Embryonic facial prominence (tissue), 1 donor: ENCODE results near the gene RBM33.
"Not testable (repeated sequence)": the region's sequence is repeated elsewhere in the genome, so short reads cannot be mapped to it uniquely, and the experiment has no call there.

ENCODE experiments used
- DNase-seq: peaks from one replicate; pipeline ENCODE4 v3.0.0-alpha.2; 2016; ENCODE audit errors: extremely low spot score

RBM33 gene

DNA sequence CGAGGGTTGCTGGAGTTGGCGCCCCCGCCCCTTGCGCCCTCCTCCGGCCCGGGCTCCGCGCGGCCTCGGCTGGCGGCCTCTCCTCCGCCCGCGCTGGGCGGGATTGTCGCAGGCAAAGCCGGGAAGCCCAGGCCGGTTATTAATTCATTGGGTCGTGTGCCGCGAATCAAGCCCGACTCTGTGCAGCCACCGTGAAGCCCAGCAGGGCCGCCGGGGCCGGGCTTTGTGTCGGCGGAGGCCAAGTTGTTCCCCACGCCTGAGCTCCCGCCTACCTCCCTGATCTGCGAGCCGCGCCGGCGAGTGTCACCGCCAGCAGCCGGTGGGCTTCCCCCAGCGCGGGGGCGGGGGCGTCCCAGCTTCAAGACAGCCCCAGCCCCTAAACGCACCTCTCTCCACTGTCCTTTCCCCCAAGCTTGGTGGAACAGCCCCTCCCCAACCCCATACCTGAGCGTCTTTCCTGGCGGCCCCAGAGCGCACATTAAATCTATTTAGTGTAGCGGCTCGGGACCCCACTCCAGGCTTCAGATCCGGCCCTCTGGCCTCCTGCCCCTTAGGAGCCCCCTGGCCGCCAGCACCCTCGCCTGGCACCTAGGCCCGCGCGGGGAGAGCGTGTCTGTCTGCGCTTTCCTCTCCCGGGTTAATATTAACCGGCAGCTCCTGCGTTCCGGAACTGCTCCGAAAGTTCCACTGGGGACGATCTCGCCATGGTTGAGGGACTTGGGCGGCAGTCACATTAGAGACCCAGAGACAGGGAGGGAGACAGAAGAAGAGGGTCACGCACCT, 164.3 kb downstream of the RBM33 start:
- no peak for DNase-seq

- no peak for DNase-seq
Observed at GRCh38 chr7:155809332-155809946, 165.0 kb downstream of the RBM33 start.

DNA sequence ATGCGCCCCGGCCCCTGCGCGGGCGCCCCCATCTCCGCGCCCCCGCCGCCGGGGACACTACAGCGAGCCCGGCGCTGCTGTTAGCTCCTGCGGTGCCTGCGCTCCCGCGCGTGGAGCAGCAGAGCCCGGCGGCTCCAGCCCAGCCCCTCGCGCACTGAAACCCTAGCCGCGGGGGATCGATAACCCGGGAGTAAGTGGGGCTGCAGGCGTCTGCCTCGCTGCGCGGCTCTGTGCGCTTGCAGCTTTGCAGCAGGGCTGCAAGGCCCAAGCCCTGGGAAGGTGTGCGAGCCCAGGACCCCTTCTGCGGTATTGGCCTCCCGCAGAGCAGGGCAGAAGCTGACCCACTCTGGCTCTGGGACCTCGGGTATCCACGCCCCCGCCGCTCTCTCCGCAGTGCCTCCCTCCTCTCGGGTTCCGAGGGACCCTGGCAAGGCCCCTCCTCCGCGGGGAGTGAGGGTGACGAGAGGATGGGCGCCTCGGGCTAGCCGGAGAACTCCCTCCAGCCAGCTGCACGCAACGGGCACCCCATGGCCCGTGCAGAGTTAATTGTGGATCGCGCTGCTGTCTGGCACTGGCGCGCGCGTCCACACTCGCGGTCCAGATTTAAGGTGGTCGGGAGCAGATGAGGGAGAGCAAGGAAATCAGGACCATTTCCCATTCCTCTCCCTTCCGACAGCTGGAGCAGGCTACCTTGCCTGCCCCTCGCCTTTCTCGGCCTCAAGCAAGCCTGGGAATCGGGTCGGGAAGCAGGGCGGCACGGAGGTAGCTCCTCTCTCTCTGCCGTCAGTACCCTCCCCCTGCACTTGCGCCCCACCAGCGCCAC, 165.7 kb downstream of the RBM33 start:
- DNase-seq: no peak

DNA sequence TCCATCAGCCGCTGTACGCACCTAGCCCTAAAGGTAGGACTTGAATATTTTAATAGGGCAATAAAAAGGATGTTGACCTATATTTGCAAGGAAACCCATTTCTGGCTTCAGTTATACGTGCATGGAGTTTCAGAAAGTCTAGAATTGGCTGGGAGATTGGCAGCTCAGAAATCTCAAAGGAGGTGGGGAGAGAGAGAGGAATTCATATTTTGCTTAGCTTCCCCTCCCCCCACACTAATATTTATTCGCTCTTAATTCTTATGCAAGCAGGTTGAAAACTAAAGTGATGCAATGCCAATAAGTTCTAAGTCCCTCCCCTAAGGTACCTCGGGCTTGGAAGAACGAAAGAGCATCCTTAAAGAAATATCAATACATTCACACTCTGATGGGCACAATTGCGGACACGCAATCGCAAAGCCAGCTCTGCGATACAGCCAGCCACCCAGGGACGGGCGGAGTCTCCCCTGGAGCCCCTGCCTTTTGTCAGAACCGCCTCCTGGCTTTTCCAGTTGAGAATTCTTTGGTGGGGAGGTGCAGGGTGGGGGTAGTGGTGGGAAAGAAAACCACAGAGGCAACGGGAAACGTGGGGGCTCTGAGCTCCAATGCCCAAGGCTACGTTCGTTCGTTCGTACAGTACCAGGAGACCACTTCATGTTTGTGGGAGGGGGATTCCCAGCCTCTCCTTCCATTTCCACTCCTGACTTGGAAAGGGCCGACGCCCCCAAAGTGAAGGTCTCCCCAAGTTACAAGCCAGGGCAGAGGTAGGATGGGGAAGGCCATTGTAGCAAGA, 166.5 kb downstream of the RBM33 start:
- DNase-seq: no peak

DNA sequence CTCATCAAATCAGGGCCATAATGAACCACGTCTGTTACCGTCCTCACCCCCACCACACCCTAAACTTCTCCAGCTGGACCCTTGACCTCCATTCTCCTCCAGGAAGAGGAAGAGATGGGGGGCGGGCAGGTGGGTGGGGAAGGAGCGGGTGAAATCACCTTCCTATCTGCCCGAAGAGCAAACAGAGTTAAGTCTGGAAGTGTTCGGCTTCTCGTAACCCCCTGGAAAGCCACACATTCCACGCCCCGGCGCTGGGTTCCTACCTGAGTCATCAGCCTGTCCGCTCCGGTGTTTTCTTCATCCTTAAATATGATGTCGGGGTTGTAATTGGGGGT, 167.1 kb downstream of the RBM33 start:
- no peak for DNase-seq

DNA sequence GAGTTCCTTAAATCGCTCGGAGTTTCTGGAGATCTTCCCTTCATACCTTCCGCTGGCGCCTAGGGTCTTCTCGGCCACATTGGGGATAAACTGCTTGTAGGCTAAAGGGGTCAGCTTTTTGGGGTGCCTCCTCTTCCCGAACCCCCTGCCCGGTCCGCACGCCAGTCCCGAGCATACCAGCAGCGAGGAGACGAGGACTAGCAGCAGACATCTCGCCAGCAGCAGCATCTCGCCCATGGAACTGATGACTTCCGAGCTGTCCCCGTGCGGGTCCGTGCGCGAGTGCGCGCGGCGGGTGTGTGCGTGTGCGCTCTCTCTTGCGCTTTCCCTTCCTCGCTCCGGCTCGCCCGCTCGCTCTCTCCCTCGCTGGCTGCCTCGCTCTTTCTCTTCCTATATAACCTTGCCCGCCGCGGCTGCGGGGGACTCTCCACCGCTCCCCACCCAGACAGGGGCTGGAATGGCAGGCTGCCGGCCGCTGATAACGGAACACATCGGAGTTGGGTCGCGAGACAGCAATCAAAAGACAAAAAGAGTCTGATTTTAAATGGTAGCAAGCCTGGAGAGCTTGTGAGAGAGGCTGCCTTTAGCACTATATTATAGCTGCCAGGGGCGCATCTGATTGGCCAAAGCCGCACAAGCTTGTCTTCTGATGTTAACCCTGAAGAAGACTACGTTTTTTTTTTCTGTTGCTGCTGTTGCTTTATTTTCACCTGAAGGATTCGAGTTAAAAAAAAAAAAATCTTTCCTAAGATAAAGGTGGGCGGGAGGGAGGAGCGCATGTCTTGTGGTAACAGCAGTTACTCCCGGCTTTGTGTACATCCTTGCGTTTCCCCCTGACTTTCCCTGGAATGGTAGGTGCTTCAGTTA, 167.7 kb downstream of the RBM33 start, which contains the start of gene SHH:
TSS of gene SHH (minus strand) at position 569 of the 867 bp plus-strand sequence. CDS start at position 228, 341 bp downstream.
- no peak for DNase-seq

GRCh38 chr7:155813125-155813524, 168.7 kb downstream of the RBM33 start:
- DNase-seq: no peak

DNA sequence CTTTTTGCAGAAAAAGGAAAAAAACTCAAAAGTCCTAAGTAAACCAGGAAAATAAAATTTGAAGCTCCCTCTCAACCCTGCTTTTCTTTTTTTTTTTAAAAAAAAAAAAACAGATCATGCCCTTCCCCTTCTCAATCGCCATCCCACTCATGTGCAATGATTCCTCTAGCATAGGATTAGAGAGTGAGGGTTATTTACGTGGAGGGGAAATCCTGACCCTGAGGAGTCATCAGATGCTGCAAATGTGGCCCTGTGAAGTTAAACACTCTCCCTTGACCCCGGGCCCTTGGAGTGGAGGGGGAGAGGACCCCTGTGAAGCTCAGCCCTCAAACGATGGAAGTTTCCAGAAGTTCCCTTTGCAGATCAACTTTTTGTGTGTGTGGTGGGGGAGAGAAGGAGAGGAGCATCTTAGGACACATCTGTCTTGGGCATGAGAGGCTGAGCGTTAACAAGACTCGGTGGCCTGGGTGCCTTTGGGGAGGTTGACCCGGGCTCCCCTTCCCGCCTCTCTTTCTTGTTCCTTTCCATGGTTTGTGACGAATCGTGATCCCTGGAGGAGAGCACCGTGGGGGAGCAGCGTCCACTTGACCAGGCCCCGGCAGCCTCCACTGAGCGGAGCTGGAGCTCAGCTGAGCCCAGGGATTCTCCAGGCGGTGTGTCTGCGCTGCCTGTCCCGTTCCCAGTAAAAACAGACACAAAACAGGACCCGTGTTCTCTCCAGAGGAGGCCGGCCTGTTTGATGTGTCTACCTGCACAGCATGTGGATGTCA, 169.3 kb downstream of the RBM33 start:
- no peak for DNase-seq

GRCh38 chr7:155814316-155815276, 170.1 kb downstream of the RBM33 start:
- no peak for DNase-seq

DNA sequence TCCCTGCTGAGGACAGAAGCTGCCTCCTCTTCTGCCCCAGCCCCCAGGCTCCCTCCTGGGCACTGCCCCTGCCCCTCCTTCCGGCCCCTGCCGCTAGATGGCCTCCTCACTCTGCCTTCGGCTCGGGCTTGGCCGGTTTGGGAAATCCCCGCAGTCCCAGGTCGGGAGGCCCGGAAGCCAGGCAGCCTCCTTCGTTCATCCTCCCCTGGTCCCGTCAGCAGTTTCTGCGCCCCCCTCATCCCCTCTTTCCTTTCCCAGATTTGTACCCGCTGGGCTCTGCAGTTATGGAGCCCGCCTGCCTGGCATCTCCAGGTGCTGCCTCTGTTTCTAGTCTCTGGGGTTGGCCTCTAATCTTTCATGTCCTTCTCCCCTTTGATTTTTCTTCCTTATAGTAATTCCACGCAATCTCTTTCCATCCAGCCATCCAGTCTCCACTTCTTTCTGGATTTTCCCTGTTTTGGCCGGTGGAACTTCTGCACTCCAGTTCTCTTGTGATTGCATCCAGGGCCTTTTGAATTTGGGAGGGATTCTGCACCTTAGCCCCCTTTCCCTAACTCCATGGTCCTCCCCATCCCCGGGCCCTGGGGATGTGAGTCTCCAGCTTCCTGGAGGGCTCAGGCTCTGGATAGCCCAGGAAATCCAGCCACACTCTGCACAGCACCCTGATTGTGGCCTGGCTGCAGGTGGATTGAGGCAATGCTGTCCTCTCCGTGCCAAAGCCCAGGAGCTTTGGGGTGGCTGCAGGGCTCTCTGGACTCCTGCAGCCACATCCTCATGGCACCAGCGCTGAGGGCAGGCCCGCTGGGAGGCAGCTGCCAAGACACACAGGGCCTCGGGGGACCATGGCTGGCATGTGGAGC, 171.1 kb downstream of the RBM33 start:
- DNase-seq: no peak

DNA sequence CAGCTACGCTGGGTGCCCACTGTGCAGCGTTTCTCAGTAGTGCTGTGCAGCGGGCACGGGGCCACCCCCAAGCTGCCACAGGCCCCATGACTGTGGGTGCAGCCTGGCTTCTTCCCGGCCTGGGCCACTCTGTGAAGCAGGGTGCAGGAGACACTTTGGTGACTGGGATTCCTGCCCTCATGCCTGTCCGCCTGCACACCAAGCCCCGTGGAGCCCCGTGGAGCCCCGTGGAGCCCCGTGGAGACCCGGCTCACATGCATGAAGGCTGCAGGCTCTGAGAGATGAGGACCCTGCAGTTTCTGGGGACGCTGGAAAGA, 171.7 kb downstream of the RBM33 start:
- DNase-seq: no peak

- DNase-seq: no peak
Observed at GRCh38 chr7:155816996-155817395, 172.5 kb downstream of the RBM33 start.

GRCh38 chr7:155817515-155817914, 173.1 kb downstream of the RBM33 start:
- DNase-seq: not testable (repeated sequence)

DNA sequence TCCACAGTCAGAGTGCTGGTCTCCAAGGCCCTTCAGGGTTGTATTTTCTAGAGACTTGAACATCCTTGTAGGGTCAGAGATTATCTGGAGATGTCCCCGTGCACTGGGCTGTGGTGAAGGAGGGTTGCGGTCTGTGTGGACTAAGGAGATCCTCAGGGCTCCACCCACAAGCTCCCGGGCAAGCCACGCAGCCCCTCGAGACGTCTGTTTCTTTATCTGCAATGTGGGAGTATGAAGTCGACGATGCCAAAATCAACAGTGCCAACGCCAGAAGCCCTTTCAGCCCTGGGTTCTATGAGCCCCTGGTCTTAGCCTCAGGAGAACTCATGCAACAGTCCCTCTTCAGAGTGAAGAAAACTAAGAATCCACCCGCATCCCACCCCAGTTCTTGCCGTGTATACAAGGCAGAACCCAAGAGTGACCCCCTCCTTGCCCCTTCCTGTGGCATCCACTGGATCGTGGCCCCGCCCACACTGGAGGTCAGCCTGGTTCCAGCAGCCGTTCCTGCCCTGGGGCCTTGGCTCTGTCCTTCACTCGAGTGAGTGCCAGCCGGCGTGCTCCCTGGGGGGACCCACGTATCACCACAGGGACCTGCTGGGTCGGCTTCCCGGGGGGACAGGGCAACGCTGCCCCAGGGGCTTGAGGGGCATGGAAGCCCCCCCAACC, 173.8 kb downstream of the RBM33 start:
- no peak for DNase-seq

DNA sequence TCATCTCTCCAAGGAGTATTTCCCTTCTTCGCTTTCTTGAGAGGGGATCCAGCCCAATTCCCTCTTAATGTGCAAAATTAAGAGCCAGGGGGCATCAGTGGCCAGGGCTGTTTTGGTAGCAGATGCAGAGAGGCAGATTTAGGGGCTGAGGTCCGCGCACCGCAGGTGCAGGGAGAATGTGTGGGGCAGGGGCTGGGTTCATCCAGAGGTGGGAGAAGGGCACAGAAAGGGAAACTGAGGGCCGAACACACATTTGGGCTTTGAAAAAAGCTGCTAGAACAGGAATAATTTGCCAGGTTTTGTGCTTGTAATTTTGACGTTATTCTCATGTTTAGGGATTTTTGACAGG, 174.3 kb downstream of the RBM33 start:
- no peak for DNase-seq

GRCh38 chr7:155819186-155819585, 174.7 kb downstream of the RBM33 start:
- no peak for DNase-seq

DNA sequence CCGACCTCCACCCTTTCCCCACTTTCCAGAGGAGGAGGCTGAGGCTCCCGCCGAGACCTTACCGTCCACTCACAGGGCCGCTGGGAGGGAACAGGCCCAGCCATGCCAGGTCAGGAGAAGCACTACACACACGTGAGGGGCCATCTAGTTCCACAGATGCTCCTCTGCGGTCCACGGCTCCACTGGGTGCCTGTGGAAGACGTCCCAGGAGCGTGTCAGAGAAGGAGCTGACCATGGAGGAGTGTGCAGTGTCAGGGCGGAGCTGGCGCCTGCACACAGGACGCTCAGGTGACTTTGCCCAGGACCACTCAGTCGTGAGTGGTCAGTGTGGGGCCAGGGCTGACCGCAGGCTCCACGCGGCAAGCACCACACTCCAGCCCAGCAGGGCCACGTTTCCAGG, 175.8 kb downstream of the RBM33 start:
- DNase-seq: no peak

DNA sequence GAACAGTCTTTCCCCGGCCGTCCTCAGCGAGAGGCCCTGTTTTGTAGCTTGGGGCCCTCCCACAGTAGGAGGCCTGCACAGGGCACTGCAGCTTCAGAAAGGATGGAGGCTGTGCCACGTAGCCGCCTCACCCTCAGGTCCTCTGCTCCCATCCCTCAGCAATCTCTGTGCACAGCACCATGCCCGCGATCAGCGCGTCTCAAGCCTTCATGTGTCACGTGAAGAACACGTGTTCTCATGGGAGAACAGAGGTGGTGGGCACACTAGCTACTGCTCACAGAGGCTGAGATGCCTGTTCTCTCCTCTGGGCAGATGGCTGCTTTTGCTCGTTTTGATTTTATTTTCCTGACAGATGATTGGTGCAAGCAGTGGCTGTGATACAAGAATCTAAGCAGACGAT, 176.3 kb downstream of the RBM33 start:
- DNase-seq: no peak
